HTERT RPE-1 (cell line): ENCODE measurements around the gene FKBP14.

Source experiments
- in situ Hi-C: fragments of 300-500 bp; cut with MboI; formaldehyde crosslinking; loops from 4 replicates; pipeline ENCODE4 v1.14.3; 2020; ENCODE audit warnings: low sequenced_read_pairs

The FKBP14 gene

GRCh38 chr7:30036220-30036619, 9.7 kb upstream of the FKBP14 start:
- in situ Hi-C loops: no loop called here

GRCh38 chr7:30034501-30034900, 8.0 kb upstream of the FKBP14 start:
- in situ Hi-C loops: no loop called here

- in situ Hi-C loops: no loop called here
Observed at GRCh38 chr7:30032310-30033125, 6.0 kb upstream of the FKBP14 start.

- in situ Hi-C loops: no loop called here
Observed at GRCh38 chr7:30029696-30030095, 3.2 kb upstream of the FKBP14 start.

GRCh38 chr7:30028749-30029635, 2.5 kb upstream of the FKBP14 start:
- in situ Hi-C loops: no loop called here

- in situ Hi-C loops: no loop called here
Observed at GRCh38 chr7:30028216-30028748, 1.8 kb upstream of the FKBP14 start, which contains the start of gene PLEKHA8. TSS of gene PLEKHA8 (plus strand) at chr7:30028412. CDS start at chr7:30028763, 351 bp downstream.

- in situ Hi-C loops: no loop called here
Observed at GRCh38 chr7:30027740-30028215, 1.3 kb upstream of the FKBP14 start.

GRCh38 chr7:30027065-30027456, 559 bp upstream of the FKBP14 start:
- in situ Hi-C loops: no loop called here

- in situ Hi-C loops: no loop called here
Observed at GRCh38 chr7:30023524-30023923, 3.0 kb downstream of the FKBP14 start.

- in situ Hi-C loops: no loop called here
Observed at GRCh38 chr7:30022991-30023390, 3.5 kb downstream of the FKBP14 start.

- in situ Hi-C loops: no loop called here
Observed at GRCh38 chr7:30020535-30020934, 6.0 kb downstream of the FKBP14 start.

- in situ Hi-C loops: no loop called here
Observed at GRCh38 chr7:30019960-30020359, 6.5 kb downstream of the FKBP14 start.

GRCh38 chr7:30019387-30019786, 7.1 kb downstream of the FKBP14 start:
- in situ Hi-C loops: no loop called here

- in situ Hi-C loops: no loop called here
Observed at GRCh38 chr7:30018451-30018850, 8.1 kb downstream of the FKBP14 start.

GRCh38 chr7:30012757-30013156, 13.7 kb downstream of the FKBP14 start:
- in situ Hi-C loops: no loop called here

GRCh38 chr7:30010021-30010420, 16.5 kb downstream of the FKBP14 start:
- in situ Hi-C loops: no loop called here

- in situ Hi-C loops: no loop called here
Observed at GRCh38 chr7:30005464-30005863, 21.0 kb downstream of the FKBP14 start.

- in situ Hi-C loops: no loop called here
Observed at GRCh38 chr7:30003098-30003497, 23.4 kb downstream of the FKBP14 start.

- in situ Hi-C loops: no loop called here
Observed at GRCh38 chr7:30001998-30002397, 24.5 kb downstream of the FKBP14 start.

GRCh38 chr7:29998489-29998888, 28.0 kb downstream of the FKBP14 start:
- in situ Hi-C loops: no loop called here

- in situ Hi-C loops: no loop called here
Observed at GRCh38 chr7:29996321-29996720, 30.2 kb downstream of the FKBP14 start.
